RWPE2 (cell line): ENCODE results near the gene SETDB2.

Experiments used
- ATAC-seq: fragments of 200-7000 bp; cut with Tn5 transposase; 3 replicates; pipeline ENCODE4 v1.9.1; 2021; ENCODE audit warnings: low read depth
- DNase-seq: peaks from one replicate; pipeline ENCODE4 v3.0.0-alpha.2; 2020; ENCODE audit warnings: low spot score
- H3K27ac ChIP-seq: fragments of 450-650 bp; 2 replicates; pipeline ENCODE4 v1.5.1; 2017; ENCODE audit warnings: mild to moderate bottlenecking; ENCODE audit not compliant: poor library complexity, severe bottlenecking
- H3K27me3 ChIP-seq: fragments of 250-450 bp; sonication (Bioruptor Pico); 2 replicates; pipeline ENCODE4 v1.5.1; 2021; ENCODE audit warnings: mild to moderate bottlenecking, moderate library complexity; ENCODE audit not compliant: insufficient read depth, poor library complexity, severe bottlenecking
- H3K36me3 ChIP-seq: fragments of 250-450 bp; sonication (Bioruptor Pico); 2 replicates; pipeline ENCODE4 v1.5.1; 2020; ENCODE audit warnings: low read depth, mild to moderate bottlenecking, moderate library complexity
- H3K4me1 ChIP-seq: fragments of 250-450 bp; sonication (Bioruptor Pico); 2 replicates; pipeline ENCODE4 v1.5.1; 2021; ENCODE audit warnings: mild to moderate bottlenecking, moderate library complexity; ENCODE audit not compliant: insufficient read depth, poor library complexity, severe bottlenecking
- H3K4me3 ChIP-seq: fragments of 250-450 bp; sonication (Bioruptor Pico); 2 replicates; pipeline ENCODE4 v1.5.1; 2021; ENCODE audit warnings: mild to moderate bottlenecking, moderate library complexity; ENCODE audit not compliant: severe bottlenecking
- H3K9me3 ChIP-seq: fragments of 250-450 bp; sonication (Bioruptor Pico); 2 replicates; pipeline ENCODE4 v1.5.1; 2021; ENCODE audit warnings: mild to moderate bottlenecking, moderate library complexity; ENCODE audit not compliant: severe bottlenecking
- CTCF ChIP-seq: fragments of 450-650 bp; IDR thresholded peaks from one replicate; pipeline ENCODE4 v1.5.1; 2017; ENCODE audit warnings: mild to moderate bottlenecking, moderate library complexity; ENCODE audit not compliant: poor library complexity, severe bottlenecking

SETDB2 gene

GRCh38 chr13:49428041-49428763, 15.9 kb upstream of the SETDB2 start:
- no peak for DNase-seq
- H3K27me3 ChIP-seq: no peaks in the 10 kb centered on the region

GRCh38 chr13:49429121-49429520, 15.0 kb upstream of the SETDB2 start:
- H3K4me1 ChIP-seq: no peaks in the 10 kb centered on the region
- no peak for TF ChIP-seq CTCF
- ATAC-seq: no peak
- H3K27ac ChIP-seq: no peak overlapping the region
- H3K4me3 ChIP-seq: no peak overlapping the region
- peaks cover 6% of the 10 kb centered on the region; the same call in 1 of the 2 replicates for H3K36me3 ChIP-seq
- no peaks in the 10 kb centered on the region for H3K27me3 ChIP-seq
- H3K9me3 ChIP-seq: no peaks in the 10 kb centered on the region
- DNase-seq: no peak

More at GRCh38 chr13:49428041-49428763, 15.9 kb upstream of the SETDB2 start:
- peaks cover 6% of the 10 kb centered on the region; the same call in 1 of the 2 replicates for H3K36me3 ChIP-seq
- H3K4me3 ChIP-seq: no peak overlapping the region
- no peak for TF ChIP-seq CTCF
- ATAC-seq: no peak
- H3K4me1 ChIP-seq: no peaks in the 10 kb centered on the region
- no peak overlapping the region for H3K27ac ChIP-seq
- no peaks in the 10 kb centered on the region for H3K9me3 ChIP-seq

GRCh38 chr13:49435992-49436391, 8.1 kb upstream of the SETDB2 start:
- H3K27me3 ChIP-seq: no peaks in the 10 kb centered on the region

GRCh38 chr13:49436890-49437289, 7.2 kb upstream of the SETDB2 start:
- DNase-seq: no peak

More at GRCh38 chr13:49435992-49436391, 8.1 kb upstream of the SETDB2 start:
- ATAC-seq: no peak
- H3K4me1 ChIP-seq: no peaks in the 10 kb centered on the region
- H3K36me3 ChIP-seq: peaks cover 6% of the 10 kb centered on the region; the same call in 1 of the 2 replicates
- no peak for TF ChIP-seq CTCF
- H3K4me3 ChIP-seq: no peak overlapping the region
- H3K9me3 ChIP-seq: no peaks in the 10 kb centered on the region
- DNase-seq: no peak
- H3K27ac ChIP-seq: no peak overlapping the region

More at GRCh38 chr13:49436890-49437289, 7.2 kb upstream of the SETDB2 start:
- peak; percentile 13 for TF ChIP-seq CTCF
- peaks cover 6% of the 10 kb centered on the region; the same call in 1 of the 2 replicates for H3K36me3 ChIP-seq
- no peaks in the 10 kb centered on the region for H3K9me3 ChIP-seq
- no peaks in the 10 kb centered on the region for H3K4me1 ChIP-seq
- ATAC-seq: no peak
- H3K4me3 ChIP-seq: no peak overlapping the region
- H3K27me3 ChIP-seq: no peaks in the 10 kb centered on the region
- H3K27ac ChIP-seq: no peak overlapping the region
